CD4-positive, alpha-beta T cell treated with Interferon alpha-2 for 1 hour (primary cell): ENCODE measurements around the gene TP73.
"Not testable (repeated sequence)": the region's sequence is repeated elsewhere in the genome, so short reads cannot be mapped to it uniquely, and the experiment has no call there.

ENCODE experiments used
- DNase-seq, 2 donors: peaks; one replicate each; pipeline ENCODE4 v3.0.0-alpha.2; 2020 to 2022

Gene TP73

GRCh38 chr1:3618881-3619671 lies 33.2 kb upstream of the TP73 start:
- peak; percentile 77 to 85 for DNase-seq

- DNase-seq: no peak
Measured at GRCh38 chr1:3620708-3621107, 31.6 kb upstream of the TP73 start.

- DNase-seq: peak in 1 of 2 donors; percentile 31
Measured at GRCh38 chr1:3621151-3621671, 31.1 kb upstream of the TP73 start.

- not testable (repeated sequence) for DNase-seq
Measured at GRCh38 chr1:3622102-3622501, 30.2 kb upstream of the TP73 start.

- no peak for DNase-seq
Measured at GRCh38 chr1:3623441-3624199, 28.7 kb upstream of the TP73 start.

GRCh38 chr1:3624200-3625136 lies 27.8 kb upstream of the TP73 start, which contains the start of gene TPRG1L:
Gene TPRG1L (plus strand): TSS chr1:3625015. CDS start chr1:3625073, 58 bp downstream.
- DNase-seq: peak; percentile 98

GRCh38 chr1:3625151-3625907 lies 27.0 kb upstream of the TP73 start:
- no peak for DNase-seq

- DNase-seq: no peak
Measured at GRCh38 chr1:3626025-3626424, 26.3 kb upstream of the TP73 start.

GRCh38 chr1:3627515-3628253 lies 24.6 kb upstream of the TP73 start:
- no peak for DNase-seq

- DNase-seq: no peak
Measured at GRCh38 chr1:3628445-3628844, 23.9 kb upstream of the TP73 start.

GRCh38 chr1:3629561-3630160 lies 22.7 kb upstream of the TP73 start:
- no peak for DNase-seq

- DNase-seq: no peak
Measured at GRCh38 chr1:3630161-3630611, 22.1 kb upstream of the TP73 start.

- DNase-seq: no peak
Measured at GRCh38 chr1:3630914-3631313, 21.4 kb upstream of the TP73 start.

GRCh38 chr1:3631320-3632260 lies 20.7 kb upstream of the TP73 start:
- no peak for DNase-seq

- no peak for DNase-seq
Measured at GRCh38 chr1:3632298-3632697, 20.0 kb upstream of the TP73 start.

- DNase-seq: no peak
Measured at GRCh38 chr1:3632716-3633343, 19.5 kb upstream of the TP73 start.

GRCh38 chr1:3633344-3634058 lies 18.8 kb upstream of the TP73 start:
- DNase-seq: no peak
